Endothelial cell of umbilical vein (primary cell): ENCODE results near the gene COQ2. TPM values are rescaled to one million over a fixed set of nuclear protein-coding genes. Genes with fewer than 3 reads are reported as not detected.

Source experiments
- BruUV-seq: library from RNA; stranded (reverse); fragments of 400-500 nt; replicated peaks from 2 replicates; lab custom pipeline; 2021; lab: Mats Ljungman, UMichigan
- CTCF ChIA-PET: fragments of 300-600, 350-600 bp; sonication (Branson Sonifier 250); formaldehyde crosslinking; loops from one replicate; lab custom pipeline; 2021; ENCODE audit warnings: antibody characterized with exemption, inconsistent platforms; lab: Charles Lee
- POLR2A ChIA-PET: fragments of 300-600, 350-600 bp; sonication (Branson Sonifier 250); formaldehyde crosslinking; loops from one replicate; lab custom pipeline; 2021; ENCODE audit warnings: antibody characterized with exemption, inconsistent platforms; lab: Charles Lee
- DNase-seq: peaks from one replicate; pipeline ENCODE4 v3.0.0-alpha.2; 2011; ENCODE audit warnings: low read depth, low spot score
- FAIRE-seq: peaks from 2 replicates; lab custom pipeline; 2011; peaks lifted over from hg19 to GRCh38; lab: Jason Lieb, UNC
- H2AFZ ChIP-seq: 2 replicates; pipeline ENCODE4 v1.6.0; 2012; ENCODE audit warnings: low read depth, low read length, control low read depth, inconsistent platforms
- H3K27ac ChIP-seq: 2 replicates; pipeline ENCODE4 v1.5.1; 2011; ENCODE audit warnings: low read depth, mild to moderate bottlenecking, control low read depth, low read length, moderate library complexity; ENCODE audit not compliant: insufficient read depth
- H3K27me3 ChIP-seq, 2 experiments: 2 replicates each; pipeline versions ENCODE4 v1.6.0 to v1.6.1; 2011; ENCODE audit warnings: low read length in 2 of 2, mixed read lengths in 1 of 2; ENCODE audit not compliant: control insufficient read depth in 2 of 2, insufficient read depth in 2 of 2
- H3K36me3 ChIP-seq, 2 experiments: 2 replicates in 1 of 2; 3 replicates in 1 of 2; pipeline ENCODE4 v1.5.1; 2011; ENCODE audit warnings: low read length in 2 of 2, mild to moderate bottlenecking in 1 of 2, moderate library complexity in 1 of 2; ENCODE audit not compliant: control insufficient read depth in 2 of 2, insufficient read depth in 2 of 2; ENCODE audit errors: extremely low read depth in 1 of 2
- H3K4me1 ChIP-seq: 3 replicates; pipeline ENCODE4 v1.5.1; 2011; ENCODE audit warnings: mild to moderate bottlenecking, low read length; ENCODE audit not compliant: control insufficient read depth, insufficient read depth; ENCODE audit errors: extremely low read depth
- H3K4me2 ChIP-seq: 2 replicates; pipeline ENCODE4 v1.6.1; 2011; ENCODE audit warnings: low read length, control low read depth, mixed read lengths; ENCODE audit not compliant: insufficient read depth
- H3K4me3 ChIP-seq, 3 experiments: fragments of 200-600 bp in 1 of 3; sonication (generic), shearing (Covaris generic) in 1 of 3; replicated peaks in 1 of 3; 2 replicates each; pipeline ENCODE4 v1.5.1; 2011 to 2016; ENCODE audit warnings: control low read depth in 3 of 3, low read length in 3 of 3, mild to moderate bottlenecking in 2 of 3, inconsistent platforms in 1 of 3, low read depth in 1 of 3, moderate library complexity in 1 of 3; ENCODE audit not compliant: insufficient read depth in 1 of 3
- H3K79me2 ChIP-seq: 2 replicates; pipeline ENCODE4 v1.6.0; 2012; ENCODE audit warnings: low read length, inconsistent platforms; ENCODE audit not compliant: control insufficient read depth, insufficient read depth
- H3K9ac ChIP-seq: replicated peaks from 2 replicates; pipeline ENCODE3; 2011; ENCODE audit warnings: low read length, control low read depth; ENCODE audit not compliant: insufficient read depth; ENCODE audit errors: extremely low read depth
- H3K9me1 ChIP-seq: replicated peaks from 3 replicates; pipeline ENCODE4 v1.6.0; 2011; ENCODE audit warnings: mild to moderate bottlenecking, low read length; ENCODE audit not compliant: control insufficient read depth, insufficient read depth; ENCODE audit errors: extremely low read depth
- H3K9me3 ChIP-seq: replicated peaks from 2 replicates; pipeline ENCODE4 v1.5.1; 2012; ENCODE audit warnings: low read length, inconsistent platforms; ENCODE audit not compliant: control insufficient read depth, insufficient read depth
- H4K20me1 ChIP-seq: replicated peaks from 2 replicates; pipeline ENCODE3; 2011; ENCODE audit warnings: mild to moderate bottlenecking, low read length; ENCODE audit not compliant: control insufficient read depth, insufficient read depth; ENCODE audit errors: extremely low read depth
- CTCF ChIP-seq, 2 donors: IDR thresholded peaks; 1 replicate in 1 of 2; 2 replicates in 1 of 2; pipeline ENCODE4 v1.5.1; 2011; ENCODE audit warnings: low read length in 2 of 2, mild to moderate bottlenecking in 2 of 2, moderate library complexity in 2 of 2, control low read depth in 1 of 2, inconsistent platforms in 1 of 2, low read depth in 1 of 2; ENCODE audit not compliant: insufficient read depth in 1 of 2; ENCODE audit errors: extremely low read depth in 1 of 2
- EZH2 ChIP-seq: IDR thresholded peaks from 2 replicates; pipeline ENCODE4 v1.6.1; 2012; ENCODE audit warnings: borderline replicate concordance, low read depth, mild to moderate bottlenecking, moderate library complexity, low read length, inconsistent platforms; ENCODE audit not compliant: severe bottlenecking
- FOS ChIP-seq: IDR thresholded peaks from 2 replicates; pipeline ENCODE4 v1.6.1; 2011; ENCODE audit warnings: mild to moderate bottlenecking, low read length, moderate library complexity, borderline replicate concordance; ENCODE audit not compliant: insufficient read depth
- GATA2 ChIP-seq: IDR thresholded peaks from 2 replicates; pipeline ENCODE4 v1.7.0; 2011; ENCODE audit warnings: low read depth, mild to moderate bottlenecking, moderate library complexity, mixed read lengths, low read length; ENCODE audit not compliant: insufficient read length, insufficient read depth
- JUN ChIP-seq: IDR thresholded peaks from 2 replicates; pipeline ENCODE4 v1.6.1; 2011; ENCODE audit warnings: borderline replicate concordance, low read depth; ENCODE audit not compliant: insufficient read length, insufficient read depth
- MAX ChIP-seq: IDR thresholded peaks from 2 replicates; pipeline ENCODE4 v1.6.1; 2011; ENCODE audit not compliant: insufficient read depth, insufficient read length
- MYC ChIP-seq: IDR thresholded peaks from one replicate; pipeline ENCODE4 v1.6.1; 2011; ENCODE audit warnings: mild to moderate bottlenecking, low read depth, low read length
- POLR2A ChIP-seq: IDR thresholded peaks from 2 replicates; pipeline ENCODE4 v1.6.1; 2012; ENCODE audit warnings: low read depth, mild to moderate bottlenecking, control low read depth, low read length
- POLR2AphosphoS5 ChIP-seq: IDR thresholded peaks from 2 replicates; pipeline ENCODE4 v1.6.1; 2012; ENCODE audit warnings: low read depth, mild to moderate bottlenecking, control low read depth, low read length, moderate library complexity; ENCODE audit not compliant: insufficient read depth
- dilution Hi-C: fragments of 300-500 bp; cut with MboI; formaldehyde crosslinking; loops from one replicate; pipeline ENCODE4 v1.15.0; 2019; ENCODE audit warnings: low sequenced_read_pairs; ENCODE audit not compliant: extremely low pct_ligation_motif_present
- intact Hi-C: fragments of 100-400 bp; cut with micrococcal nuclease; formaldehyde crosslinking; loops from one replicate; pipeline ENCODE4 v1.10.0; 2022
- polyA plus RNA-seq, 4 experiments: library from polyadenylated mRNA; depleted of rRNA in 3 of 4; stranded (reverse) in 3 of 4; unstranded in 1 of 4; fragments of >200 nt; gene quantifications; 2 replicates each; pipeline versions ENCODE4 v1.2.1 to v1.2.3, GENCODE V29; 2011 to 2012; ENCODE audit warnings: missing spikeins in 1 of 4
- total RNA-seq: library from RNA; stranded (reverse); gene quantifications from 2 replicates; pipeline ENCODE4 v1.2.3, GENCODE V29; 2021

The COQ2 gene
- total and polyA plus RNA-seq, 2 donors (not counting 3 experiments of a cell fraction or from before 2014, with no cell fraction given) = 25.5 to 28.0 TPM

DNA sequence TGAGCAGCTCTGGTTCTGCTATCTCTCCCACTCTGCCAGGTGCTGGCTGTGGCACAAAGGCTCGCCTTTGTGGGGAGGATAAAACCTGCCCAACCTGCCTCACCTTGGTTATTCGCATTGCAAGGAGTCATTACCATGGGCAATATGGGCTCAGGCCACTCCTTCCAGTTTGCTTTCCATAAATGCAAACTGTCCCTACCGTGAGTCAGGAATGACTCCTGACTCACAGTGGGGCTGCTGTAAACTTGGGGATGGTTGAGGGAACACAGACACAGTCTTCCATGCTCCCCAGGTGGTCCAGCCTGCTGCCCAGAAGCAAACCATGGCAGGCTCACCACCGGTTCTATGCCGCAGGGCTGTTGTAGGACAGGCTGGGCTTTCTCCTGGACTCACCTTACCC, 36.1 kb downstream of the COQ2 start:
- Histone ChIP-seq H3K36me3 (no peaks in the 10 kb centered on the region), H3K4me3 (no peak overlapping the region), H3K9me3 (no peaks in the 10 kb centered on the region), H3K9ac (no peak overlapping the region), H3K79me2 (no peaks in the 10 kb centered on the region), H3K27ac (no peak overlapping the region), H3K9me1 (no peaks in the 10 kb centered on the region), H4K20me1 (no peaks in the 10 kb centered on the region), H3K4me1 (peaks cover 6% of the 10 kb centered on the region), H2AFZ (no peak overlapping the region), H3K27me3 (no peaks in the 10 kb centered on the region), H3K4me2 (no peak overlapping the region)
- TF ChIP-seq MYC = no peak
- TF ChIP-seq POLR2AphosphoS5 = no peak
- TF ChIP-seq FOS = no peak
- TF ChIP-seq EZH2 = no peak
- TF ChIP-seq JUN = no peak
- no peak for TF ChIP-seq GATA2
- TF ChIP-seq POLR2A = no peak
- TF ChIP-seq MAX = no peak
- TF ChIP-seq CTCF (IDR thresholded peaks at IDR 0.05; ENCODE audit: extremely low read depth in 1 of 2, insufficient read depth in 1 of 2, low read depth in 1 of 2, low read length in 2 of 2) = no peak
- DNase-seq = no peak
- no peak for FAIRE-seq
- POLR2A ChIA-PET = no interaction called here
- intact Hi-C loops = no loop called here
- CTCF ChIA-PET = interaction anchor here (1.1 kb wide), 1 partner anchor 34 kb away, joined by 3 read pairs; no protein-coding TSS in a partner anchor
- dilution Hi-C loops = no loop called here
- no TSS peak for BruUV-seq
